ENCODE data around the gene LSAMP.
"Not testable (repeated sequence)": the region's sequence is repeated elsewhere in the genome, so short reads cannot be mapped to it uniquely, and the experiment has no call there.

LSAMP gene

GRCh38 chr3:115834068-115834467, 611.2 kb downstream of the LSAMP start:
- DNase-seq (ENCODE audit: low spot score): no peak

GRCh38 chr3:115833074-115833473, 612.2 kb downstream of the LSAMP start:
- DNase-seq (ENCODE audit: low spot score): no peak

GRCh38 chr3:115832265-115832664, 613.0 kb downstream of the LSAMP start:
- DNase-seq (ENCODE audit: low spot score): no peak

GRCh38 chr3:115831864-115832263, 613.4 kb downstream of the LSAMP start:
- DNase-seq (ENCODE audit: low spot score): no peak

GRCh38 chr3:115830764-115831395, 614.4 kb downstream of the LSAMP start:
- no peak for DNase-seq (ENCODE audit: low spot score)

GRCh38 chr3:115828401-115828800, 616.9 kb downstream of the LSAMP start:
- DNase-seq (ENCODE audit: low spot score): no peak

GRCh38 chr3:115827495-115827894, 617.8 kb downstream of the LSAMP start:
- no peak for DNase-seq (ENCODE audit: low spot score)

- no peak for DNase-seq (ENCODE audit: low spot score)
Observed at GRCh38 chr3:115825046-115825445, 620.2 kb downstream of the LSAMP start.

GRCh38 chr3:115823083-115823482, 622.2 kb downstream of the LSAMP start:
- no peak for DNase-seq (ENCODE audit: low spot score)

GRCh38 chr3:115822579-115822978, 622.7 kb downstream of the LSAMP start:
- DNase-seq (ENCODE audit: low spot score): no peak

- peak; percentile 88 for DNase-seq (ENCODE audit: low spot score)
Observed at GRCh38 chr3:115819785-115820384, 625.4 kb downstream of the LSAMP start.

- peak; percentile 78 for DNase-seq (ENCODE audit: low spot score)
Observed at GRCh38 chr3:115814778-115815380, 630.4 kb downstream of the LSAMP start.

- DNase-seq (ENCODE audit: low spot score): no peak
Observed at GRCh38 chr3:115814006-115814405, 631.3 kb downstream of the LSAMP start.

- no peak for DNase-seq (ENCODE audit: low spot score)
Observed at GRCh38 chr3:115808816-115809215, 636.5 kb downstream of the LSAMP start.

GRCh38 chr3:115808244-115808643, 637.0 kb downstream of the LSAMP start:
- DNase-seq (ENCODE audit: low spot score): no peak

GRCh38 chr3:115806501-115806900, 638.8 kb downstream of the LSAMP start:
- no peak for DNase-seq (ENCODE audit: low spot score)

- no peak for DNase-seq (ENCODE audit: low spot score)
Observed at GRCh38 chr3:115805520-115805919, 639.8 kb downstream of the LSAMP start.

GRCh38 chr3:115804713-115805119, 640.6 kb downstream of the LSAMP start:
- DNase-seq (ENCODE audit: low spot score): no peak

- DNase-seq (ENCODE audit: low spot score): no peak
Observed at GRCh38 chr3:115804200-115804599, 641.1 kb downstream of the LSAMP start.

GRCh38 chr3:115803661-115804060, 641.6 kb downstream of the LSAMP start:
- no peak for DNase-seq (ENCODE audit: low spot score)

- no peak for DNase-seq (ENCODE audit: low spot score)
Observed at GRCh38 chr3:115800489-115801075, 644.7 kb downstream of the LSAMP start.

GRCh38 chr3:115800065-115800464, 645.2 kb downstream of the LSAMP start:
- DNase-seq (ENCODE audit: low spot score): not testable (repeated sequence)

Data from NAMALWA (cell line).